Gastrocnemius medialis (tissue), 4 donors: ENCODE measurements around the gene GPALPP1.

Experiments
- POLR2A ChIP-seq, 2 donors: fragments of 450-650 bp; IDR thresholded peaks; one replicate each; pipeline ENCODE4 v1.6.1; 2017; ENCODE audit warnings: antibody characterized with exemption in 2 of 2, mild to moderate bottlenecking in 2 of 2, moderate library complexity in 2 of 2
- TF ChIP-seq, protein P1 (sequence below), 5 experiments: fragments of 450-650 bp in 3 of 5; fragments of 200-600 bp in 2 of 5; sonication (generic) in 2 of 5; IDR thresholded peaks in 4 of 5; conservative IDR thresholded peaks in 1 of 5; 1 replicate in 4 of 5; 2 replicates in 1 of 5; pipeline ENCODE4 v1.5.1; 2016 to 2019; ENCODE audit warnings: antibody characterized with exemption in 5 of 5, mild to moderate bottlenecking in 3 of 5, moderate library complexity in 3 of 5

DNA sequence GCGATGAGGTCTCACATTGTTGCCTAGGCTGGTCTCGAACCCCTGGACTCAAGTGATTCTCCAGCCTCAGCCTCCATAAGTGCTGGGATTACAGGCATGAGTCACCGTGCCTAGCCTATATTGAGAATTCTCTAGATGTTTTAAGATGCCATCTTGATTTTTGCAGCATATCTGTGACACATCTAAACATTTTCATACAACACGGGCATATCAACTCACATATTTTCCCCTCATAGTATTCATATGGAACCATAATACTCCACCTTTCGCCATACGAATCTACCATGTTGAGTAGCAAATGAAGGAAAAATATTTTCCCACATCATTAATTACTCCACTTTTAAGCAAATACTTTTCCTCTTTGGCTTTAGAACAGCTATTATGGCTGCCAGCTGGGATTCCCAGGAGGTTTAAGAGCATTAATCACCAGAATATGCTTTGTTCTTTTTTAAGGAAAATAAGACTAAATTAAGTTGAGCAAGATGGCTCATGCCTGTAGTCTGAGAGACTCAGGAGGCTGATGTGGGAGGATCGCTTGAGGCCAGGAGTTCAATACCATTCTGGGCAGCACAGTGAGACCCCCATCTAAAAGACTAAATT lies 74.0 kb downstream of the GPALPP1 start:
- TF ChIP-seq, protein P1, sequence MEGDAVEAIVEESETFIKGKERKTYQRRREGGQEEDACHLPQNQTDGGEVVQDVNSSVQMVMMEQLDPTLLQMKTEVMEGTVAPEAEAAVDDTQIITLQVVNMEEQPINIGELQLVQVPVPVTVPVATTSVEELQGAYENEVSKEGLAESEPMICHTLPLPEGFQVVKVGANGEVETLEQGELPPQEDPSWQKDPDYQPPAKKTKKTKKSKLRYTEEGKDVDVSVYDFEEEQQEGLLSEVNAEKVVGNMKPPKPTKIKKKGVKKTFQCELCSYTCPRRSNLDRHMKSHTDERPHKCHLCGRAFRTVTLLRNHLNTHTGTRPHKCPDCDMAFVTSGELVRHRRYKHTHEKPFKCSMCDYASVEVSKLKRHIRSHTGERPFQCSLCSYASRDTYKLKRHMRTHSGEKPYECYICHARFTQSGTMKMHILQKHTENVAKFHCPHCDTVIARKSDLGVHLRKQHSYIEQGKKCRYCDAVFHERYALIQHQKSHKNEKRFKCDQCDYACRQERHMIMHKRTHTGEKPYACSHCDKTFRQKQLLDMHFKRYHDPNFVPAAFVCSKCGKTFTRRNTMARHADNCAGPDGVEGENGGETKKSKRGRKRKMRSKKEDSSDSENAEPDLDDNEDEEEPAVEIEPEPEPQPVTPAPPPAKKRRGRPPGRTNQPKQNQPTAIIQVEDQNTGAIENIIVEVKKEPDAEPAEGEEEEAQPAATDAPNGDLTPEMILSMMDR (IDR thresholded peaks at IDR 0.05 in 4 of 5, conservative IDR thresholded peaks at IDR 0.05 in 1 of 5): no peak
- no peak for TF ChIP-seq POLR2A (IDR thresholded peaks at IDR 0.05)
